IMR-90 (cell line): ENCODE results near the gene CIRBP. TPM values are rescaled to one million over a fixed set of nuclear protein-coding genes. Genes with fewer than 3 reads are reported as not detected.

Source experiments
- ATAC-seq: fragments of 200-7000 bp; cut with Tn5 transposase; 2 replicates; pipeline ENCODE4 v1.9.1; 2020; ENCODE audit warnings: low read depth, mild to moderate bottlenecking, moderate library complexity
- BruUV-seq: library from RNA; stranded (reverse); fragments of 400-500 nt; replicated peaks from 2 replicates; lab custom pipeline; 2021; lab: Mats Ljungman, UMichigan
- CTCF ChIA-PET: fragments of 300-600 bp; formaldehyde crosslinking; extraction: SDS; loops from one replicate; lab custom pipeline; 2021; ENCODE audit warnings: antibody characterized with exemption; lab: Yijun Ruan, JAX
- POLR2A ChIA-PET: fragments of 300-600 bp; sonication (Branson Sonifier 250); formaldehyde crosslinking; loops from one replicate; lab custom pipeline; 2022; ENCODE audit warnings: antibody characterized with exemption; ENCODE audit not compliant: unreplicated experiment; lab: Charles Lee
- DNase-seq: peaks from one replicate; pipeline ENCODE4 v3.0.0; 2013
- H2AFZ ChIP-seq: replicated peaks from 2 replicates; pipeline ENCODE3; 2013; ENCODE audit warnings: low read length, mild to moderate bottlenecking; ENCODE audit not compliant: poor library complexity
- H2AK5ac ChIP-seq: 2 replicates; pipeline ENCODE4 v1.6.1; 2013; ENCODE audit warnings: low read depth, low read length, inconsistent platforms
- H2AK9ac ChIP-seq: replicated peaks from 2 replicates; pipeline ENCODE3; 2013; ENCODE audit warnings: mild to moderate bottlenecking, low read depth, low read length, moderate library complexity; ENCODE audit not compliant: poor library complexity
- H2BK120ac ChIP-seq: 2 replicates; pipeline ENCODE4 v1.6.1; 2013; ENCODE audit warnings: low read depth, low read length, inconsistent platforms
- H2BK15ac ChIP-seq: 3 replicates; pipeline ENCODE4 v1.6.1; 2013; ENCODE audit warnings: low read depth, low read length, inconsistent platforms
- H2BK20ac ChIP-seq: 2 replicates; pipeline ENCODE4 v1.6.1; 2013; ENCODE audit warnings: low read depth, mild to moderate bottlenecking, inconsistent platforms, low read length, moderate library complexity
- H2BK5ac ChIP-seq: 2 replicates; pipeline ENCODE4 v1.6.1; 2013; ENCODE audit warnings: mild to moderate bottlenecking, low read depth, low read length, inconsistent platforms; ENCODE audit not compliant: poor library complexity, severe bottlenecking
- H3K14ac ChIP-seq: replicated peaks from 2 replicates; pipeline ENCODE4 v1.6.1; 2013; ENCODE audit warnings: low read depth, low read length, inconsistent platforms
- H3K18ac ChIP-seq: 2 replicates; pipeline ENCODE4 v1.6.1; 2013; ENCODE audit warnings: low read depth, low read length, control low read depth
- H3K23ac ChIP-seq: 2 replicates; pipeline ENCODE4 v1.6.1; 2013; ENCODE audit warnings: low read depth, low read length, inconsistent platforms
- H3K27ac ChIP-seq: 2 replicates; pipeline ENCODE4 v1.5.1; 2013; ENCODE audit warnings: mild to moderate bottlenecking, control low read depth, low read length; ENCODE audit not compliant: insufficient read depth
- H3K27me3 ChIP-seq: 2 replicates; pipeline ENCODE4 v1.6.1; 2013; ENCODE audit warnings: low read length; ENCODE audit not compliant: control insufficient read depth, insufficient read depth
- H3K36me3 ChIP-seq: 2 replicates; pipeline ENCODE4 v1.6.1; 2013; ENCODE audit warnings: low read length, mixed read lengths; ENCODE audit not compliant: control insufficient read depth, insufficient read depth
- H3K4ac ChIP-seq: 2 replicates; pipeline ENCODE4 v1.6.1; 2013; ENCODE audit warnings: low read depth, low read length, inconsistent platforms
- H3K4me1 ChIP-seq: 2 replicates; pipeline ENCODE4 v1.6.1; 2013; ENCODE audit warnings: low read length, mixed read lengths; ENCODE audit not compliant: control insufficient read depth, insufficient read depth
- H3K4me2 ChIP-seq: 2 replicates; pipeline ENCODE4 v1.6.1; 2013; ENCODE audit warnings: low read depth, mild to moderate bottlenecking, control low read depth, low read length, moderate library complexity
- H3K4me3 ChIP-seq: 2 replicates; pipeline ENCODE4 v1.5.1; 2013; ENCODE audit warnings: low read depth, mild to moderate bottlenecking, control low read depth, low read length, moderate library complexity; ENCODE audit not compliant: insufficient read depth
- H3K56ac ChIP-seq: 2 replicates; pipeline ENCODE4 v1.6.1; 2013; ENCODE audit warnings: low read length, inconsistent platforms; ENCODE audit not compliant: insufficient read depth; ENCODE audit errors: extremely low read depth
- H3K79me1 ChIP-seq, 2 experiments: 2 replicates each; pipeline ENCODE4 v1.6.1; 2013; ENCODE audit warnings: low read length in 2 of 2, inconsistent platforms in 1 of 2, low read depth in 1 of 2
- H3K9ac ChIP-seq: 2 replicates; pipeline ENCODE4 v1.6.1; 2013; ENCODE audit warnings: low read depth, low read length, control low read depth
- H3K9me1 ChIP-seq: 2 replicates; pipeline ENCODE4 v1.6.1; 2013; ENCODE audit warnings: low read length, inconsistent platforms; ENCODE audit not compliant: insufficient read depth
- H3K9me3 ChIP-seq: 2 replicates; pipeline ENCODE4 v1.6.1; 2013; ENCODE audit warnings: low read length; ENCODE audit not compliant: control insufficient read depth, insufficient read depth
- H4K20me1 ChIP-seq: 2 replicates; pipeline ENCODE4 v1.6.1; 2013; ENCODE audit warnings: low read length, inconsistent platforms; ENCODE audit not compliant: insufficient read depth
- H4K5ac ChIP-seq: 2 replicates; pipeline ENCODE4 v1.6.1; 2013; ENCODE audit warnings: mild to moderate bottlenecking, low read depth, low read length, control low read depth
- H4K8ac ChIP-seq, 2 experiments: 2 replicates each; pipeline ENCODE4 v1.6.1; 2013; ENCODE audit warnings: low read depth in 2 of 2, low read length in 2 of 2, control low read depth in 1 of 2, inconsistent platforms in 1 of 2
- H4K91ac ChIP-seq: 2 replicates; pipeline ENCODE4 v1.6.1; 2013; ENCODE audit warnings: low read depth, low read length, inconsistent platforms; ENCODE audit not compliant: insufficient read depth
- BHLHE40 ChIP-seq: fragments of 150-350 bp; IDR thresholded peaks from 2 replicates; pipeline ENCODE4 v1.6.1; 2016; ENCODE audit warnings: mild to moderate bottlenecking, low read depth, low read length
- CEBPB ChIP-seq: IDR thresholded peaks from 2 replicates; pipeline ENCODE4 v1.6.1; 2012; ENCODE audit warnings: low read depth, low read length, improper control_type of control experiment
- CHD1 ChIP-seq: IDR thresholded peaks from 2 replicates; pipeline ENCODE4 v1.6.1; 2012; ENCODE audit warnings: low read depth, low read length, improper control_type of control experiment
- FOS ChIP-seq: fragments of 150-350 bp; IDR thresholded peaks from 2 replicates; pipeline ENCODE4 v1.6.1; 2016; ENCODE audit warnings: low read depth, low read length
- MAFK ChIP-seq: IDR thresholded peaks from 2 replicates; pipeline ENCODE4 v1.6.1; 2012; ENCODE audit warnings: low read depth, low read length, improper control_type of control experiment
- MAZ ChIP-seq: IDR thresholded peaks from 2 replicates; pipeline ENCODE4 v1.6.1; 2012; ENCODE audit warnings: low read depth, mild to moderate bottlenecking, low read length, improper control_type of control experiment, moderate library complexity, borderline replicate concordance
- MXI1 ChIP-seq: IDR thresholded peaks from 2 replicates; pipeline ENCODE4 v1.6.1; 2012; ENCODE audit warnings: low read depth, mild to moderate bottlenecking, low read length, moderate library complexity, borderline replicate concordance
- NFE2L2 ChIP-seq: fragments of 150-350 bp; IDR thresholded peaks from 2 replicates; pipeline ENCODE4 v1.6.1; 2016; ENCODE audit warnings: low read depth, mild to moderate bottlenecking, low read length
- POLR2A ChIP-seq: IDR thresholded peaks from 2 replicates; pipeline ENCODE4 v1.6.1; 2012; ENCODE audit warnings: mild to moderate bottlenecking, low read depth, low read length
- RAD21 ChIP-seq: IDR thresholded peaks from 2 replicates; pipeline ENCODE4 v1.6.1; 2012; ENCODE audit warnings: low read length, improper control_type of control experiment
- RCOR1 ChIP-seq: IDR thresholded peaks from 2 replicates; pipeline ENCODE4 v1.6.1; 2012; ENCODE audit warnings: mild to moderate bottlenecking, low read length, improper control_type of control experiment; ENCODE audit not compliant: insufficient replicate concordance
- RFX5 ChIP-seq: IDR thresholded peaks from 2 replicates; pipeline ENCODE4 v1.8.0; 2012; ENCODE audit warnings: low read depth, mild to moderate bottlenecking, low read length, moderate library complexity
- SMC3 ChIP-seq: fragments of 150-350 bp; IDR thresholded peaks from 2 replicates; pipeline ENCODE4 v1.6.1; 2016; ENCODE audit warnings: low read depth, mild to moderate bottlenecking, antibody characterized with exemption, low read length, moderate library complexity
- WGBS, 2 experiments: methylation state at CpG; one replicate each; pipeline versions ENCODE4 v1.1.5 to v1.1.7; 2013; ENCODE audit warnings: missing lambda C conversion rate in 2 of 2; ENCODE audit not compliant: insufficient read length in 1 of 2; ENCODE audit errors: extremely low coverage in 2 of 2; 5-methylcytosine and 5-hydroxymethylcytosine counted together
- dilution Hi-C: fragments of 300-500 bp; cut with HindIII; formaldehyde crosslinking; loops from one replicate; pipeline ENCODE4 v1.14.3; 2018; ENCODE audit warnings: low sequenced_read_pairs; ENCODE audit not compliant: unreplicated experiment
- in situ Hi-C: fragments of 300-500 bp; cut with MboI; formaldehyde crosslinking; loops from 3 replicates; pipeline ENCODE4 v1.14.3; 2019; ENCODE audit warnings: low sequenced_read_pairs, inconsistent platforms, mixed read lengths
- intact Hi-C: fragments of 100-400 bp; cut with micrococcal nuclease; formaldehyde crosslinking; loops from 2 replicates; pipeline ENCODE4 v1.10.0; 2022
- polyA plus RNA-seq, 3 experiments: library from polyadenylated mRNA; depleted of rRNA; stranded (reverse); fragments of >200 nt; gene quantifications; 2 replicates each; pipeline ENCODE4 v1.2.3, GENCODE V29; 2012; ENCODE audit warnings: low replicate concordance in 1 of 3
- total RNA-seq: library from RNA; depleted of rRNA; stranded (reverse); fragments of >200 nt; gene quantifications from 2 replicates; pipeline ENCODE4 v1.2.3, GENCODE V29; 2012
- TF ChIP-seq, protein P1 (sequence below): conservative IDR thresholded peaks from 2 replicates; pipeline ENCODE4 v1.5.1; 2012; ENCODE audit warnings: mild to moderate bottlenecking, low read depth, low read length, improper control_type of control experiment
- TF ChIP-seq, protein P2 (sequence below): fragments of 150-350 bp; IDR thresholded peaks from 2 replicates; pipeline ENCODE4 v1.6.1; 2016; ENCODE audit warnings: low read depth, mild to moderate bottlenecking, low read length, moderate library complexity, borderline replicate concordance
- TF ChIP-seq, protein P3 (sequence below): fragments of 150-350 bp; IDR thresholded peaks from 2 replicates; pipeline ENCODE4 v1.6.1; 2017; ENCODE audit warnings: mild to moderate bottlenecking, antibody characterized with exemption, low read length, low read depth

Gene CIRBP
- total and polyA plus RNA-seq, 2 of the 4 experiments (the other 2 are of a cell fraction) = 299 to 542 TPM

DNA sequence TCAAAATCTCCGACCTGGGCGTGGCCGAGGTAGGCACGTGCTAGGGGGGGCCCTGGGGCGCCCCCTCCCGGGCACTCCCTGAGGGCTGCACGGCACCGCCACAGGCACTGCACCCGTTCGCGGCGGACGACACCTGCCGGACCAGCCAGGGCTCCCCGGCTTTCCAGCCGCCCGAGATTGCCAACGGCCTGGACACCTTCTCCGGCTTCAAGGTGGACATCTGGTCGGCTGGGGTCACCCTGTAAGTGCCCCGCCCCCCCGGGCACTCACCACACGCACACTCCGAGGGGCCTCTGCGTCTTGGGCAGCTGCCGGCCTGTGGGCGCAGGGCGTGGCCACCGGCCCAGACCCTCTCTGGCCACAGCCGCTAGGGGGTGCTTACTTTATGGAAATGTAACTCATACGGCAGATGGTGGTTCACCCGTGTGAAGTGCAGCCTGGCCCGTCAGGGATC lies 48.6 kb upstream of the CIRBP start:
- peaks cover 18 to 63% of the 10 kb centered on the region in 2 experiments; a peak in 3 of 4 replicates for H3K79me1 ChIP-seq
- H3K27ac ChIP-seq = no peak overlapping the region
- no TSS peak for BruUV-seq
- CTCF ChIA-PET = interaction anchor here (0.6 kb wide), 1 partner anchor 51 kb away, joined by 3 read pairs; no protein-coding TSS in a partner anchor
- H4K20me1 ChIP-seq = peaks cover 47% of the 10 kb centered on the region
- H3K9ac ChIP-seq = no peak overlapping the region
- H3K18ac ChIP-seq = no peak overlapping the region
- no peak overlapping the region for H3K4ac ChIP-seq
- H2BK5ac ChIP-seq = no peak overlapping the region
- no peak overlapping the region for H4K8ac ChIP-seq
- H3K27me3 ChIP-seq = no peaks in the 10 kb centered on the region
- H4K91ac ChIP-seq = no peak overlapping the region
- no peak overlapping the region for H2AFZ ChIP-seq
- no peaks in the 10 kb centered on the region for H3K9me1 ChIP-seq
- no peak overlapping the region for H2AK5ac ChIP-seq
- no peak overlapping the region for H3K56ac ChIP-seq
- WGBS, 2 experiments = 92% methylated on average over 16 of the region's 33 CpGs; no CpG with 5 or more reads in 1 of the 2 experiments
- intact Hi-C loops = loop anchor here (2.0 kb wide), 1 partner anchor 46 kb away; no protein-coding TSS in a partner anchor
- POLR2A ChIA-PET = no interaction called here
- DNase-seq (no peak), ATAC-seq (no peak)
- peaks cover 4% of the 10 kb centered on the region for H3K4me1 ChIP-seq
- H3K36me3 ChIP-seq = peaks cover 38% of the 10 kb centered on the region
- H2BK15ac ChIP-seq = no peak overlapping the region
- H2BK120ac ChIP-seq = no peak overlapping the region
- dilution Hi-C loops = no loop called here
- H2AK9ac ChIP-seq = no peak overlapping the region
- H4K5ac ChIP-seq = no peak overlapping the region
- no peak overlapping the region for H3K4me3 ChIP-seq
- in situ Hi-C loops = no loop called here
- no peak overlapping the region for H3K23ac ChIP-seq
- no peak overlapping the region for H3K4me2 ChIP-seq
- H3K9me3 ChIP-seq = no peaks in the 10 kb centered on the region
- H2BK20ac ChIP-seq = no peak overlapping the region
- no peak for TF ChIP-seq BHLHE40
- no peak for TF ChIP-seq MXI1
- no peak for TF ChIP-seq RFX5
- no peak for TF ChIP-seq CHD1
- TF ChIP-seq RAD21 = no peak
- TF ChIP-seq, protein P1, sequence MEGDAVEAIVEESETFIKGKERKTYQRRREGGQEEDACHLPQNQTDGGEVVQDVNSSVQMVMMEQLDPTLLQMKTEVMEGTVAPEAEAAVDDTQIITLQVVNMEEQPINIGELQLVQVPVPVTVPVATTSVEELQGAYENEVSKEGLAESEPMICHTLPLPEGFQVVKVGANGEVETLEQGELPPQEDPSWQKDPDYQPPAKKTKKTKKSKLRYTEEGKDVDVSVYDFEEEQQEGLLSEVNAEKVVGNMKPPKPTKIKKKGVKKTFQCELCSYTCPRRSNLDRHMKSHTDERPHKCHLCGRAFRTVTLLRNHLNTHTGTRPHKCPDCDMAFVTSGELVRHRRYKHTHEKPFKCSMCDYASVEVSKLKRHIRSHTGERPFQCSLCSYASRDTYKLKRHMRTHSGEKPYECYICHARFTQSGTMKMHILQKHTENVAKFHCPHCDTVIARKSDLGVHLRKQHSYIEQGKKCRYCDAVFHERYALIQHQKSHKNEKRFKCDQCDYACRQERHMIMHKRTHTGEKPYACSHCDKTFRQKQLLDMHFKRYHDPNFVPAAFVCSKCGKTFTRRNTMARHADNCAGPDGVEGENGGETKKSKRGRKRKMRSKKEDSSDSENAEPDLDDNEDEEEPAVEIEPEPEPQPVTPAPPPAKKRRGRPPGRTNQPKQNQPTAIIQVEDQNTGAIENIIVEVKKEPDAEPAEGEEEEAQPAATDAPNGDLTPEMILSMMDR = no peak
- no peak for TF ChIP-seq SMC3
- TF ChIP-seq NFE2L2 = no peak
- TF ChIP-seq CEBPB = no peak
- TF ChIP-seq, protein P2, sequence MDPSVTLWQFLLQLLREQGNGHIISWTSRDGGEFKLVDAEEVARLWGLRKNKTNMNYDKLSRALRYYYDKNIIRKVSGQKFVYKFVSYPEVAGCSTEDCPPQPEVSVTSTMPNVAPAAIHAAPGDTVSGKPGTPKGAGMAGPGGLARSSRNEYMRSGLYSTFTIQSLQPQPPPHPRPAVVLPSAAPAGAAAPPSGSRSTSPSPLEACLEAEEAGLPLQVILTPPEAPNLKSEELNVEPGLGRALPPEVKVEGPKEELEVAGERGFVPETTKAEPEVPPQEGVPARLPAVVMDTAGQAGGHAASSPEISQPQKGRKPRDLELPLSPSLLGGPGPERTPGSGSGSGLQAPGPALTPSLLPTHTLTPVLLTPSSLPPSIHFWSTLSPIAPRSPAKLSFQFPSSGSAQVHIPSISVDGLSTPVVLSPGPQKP = no peak
- TF ChIP-seq, protein P3, sequence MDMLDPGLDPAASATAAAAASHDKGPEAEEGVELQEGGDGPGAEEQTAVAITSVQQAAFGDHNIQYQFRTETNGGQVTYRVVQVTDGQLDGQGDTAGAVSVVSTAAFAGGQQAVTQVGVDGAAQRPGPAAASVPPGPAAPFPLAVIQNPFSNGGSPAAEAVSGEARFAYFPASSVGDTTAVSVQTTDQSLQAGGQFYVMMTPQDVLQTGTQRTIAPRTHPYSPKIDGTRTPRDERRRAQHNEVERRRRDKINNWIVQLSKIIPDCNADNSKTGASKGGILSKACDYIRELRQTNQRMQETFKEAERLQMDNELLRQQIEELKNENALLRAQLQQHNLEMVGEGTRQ = no peak
- TF ChIP-seq RCOR1 = no peak
- no peak for TF ChIP-seq POLR2A
- no peak for TF ChIP-seq MAZ
- no peak for TF ChIP-seq MAFK
- no peak for TF ChIP-seq FOS
- no peak overlapping the region for H3K14ac ChIP-seq
